ENCODE results near the gene RASGRF1. TPM values are rescaled to one million over a fixed set of nuclear protein-coding genes. Genes with fewer than 3 reads are reported as not detected.
"Not testable (repeated sequence)": the region's sequence is repeated elsewhere in the genome, so short reads cannot be mapped to it uniquely, and the experiment has no call there.

Gene RASGRF1
- total RNA-seq, 4 donors from 2014 or later, result 5.4 to 73.4 TPM; not detected in 2

GRCh38 chr15:79027532-79028410, 62.8 kb downstream of the RASGRF1 start:
- no peaks in the 10 kb centered on the region for H3K27me3 ChIP-seq
- H3K36me3 ChIP-seq, result no peaks in the 10 kb centered on the region
- no peak overlapping the region for H3K4me3 ChIP-seq
- no peaks in the 10 kb centered on the region for H3K9me3 ChIP-seq
- no peak for DNase-seq
- no peaks in the 10 kb centered on the region for H3K4me1 ChIP-seq
- H3K27ac ChIP-seq, result no peak overlapping the region
- TF ChIP-seq POLR2A (IDR thresholded peaks at IDR 0.05) (no peak), CTCF (IDR thresholded peaks at IDR 0.05) (no peak)

- Histone ChIP-seq H3K4me1 (no peaks in the 10 kb centered on the region), H3K36me3 (no peaks in the 10 kb centered on the region), H3K4me3 (no peak overlapping the region), H3K27ac (no peak overlapping the region), H3K9me3 (no peaks in the 10 kb centered on the region), H3K27me3 (no peaks in the 10 kb centered on the region)
- no peak for TF ChIP-seq CTCF (IDR thresholded peaks at IDR 0.05)
- TF ChIP-seq POLR2A (IDR thresholded peaks at IDR 0.05), result no peak
- no peak for DNase-seq
These were observed 64.8 kb downstream of the RASGRF1 start for GRCh38 chr15:79025802-79026201.

GRCh38 chr15:79025201-79025600, 65.4 kb downstream of the RASGRF1 start:
- DNase-seq, result peak in 2 of 3 donors; percentile 80 to 83
- Histone ChIP-seq H3K4me3 (peak overlapping the region in 1 of 4 donors; percentile 3), H3K27ac (peak overlapping the region in 1 of 4 donors; percentile 36), H3K4me1 (no peaks in the 10 kb centered on the region), H3K9me3 (no peaks in the 10 kb centered on the region), H3K27me3 (no peaks in the 10 kb centered on the region), H3K36me3 (no peaks in the 10 kb centered on the region)
- TF ChIP-seq POLR2A (IDR thresholded peaks at IDR 0.05) (no peak), CTCF (IDR thresholded peaks at IDR 0.05) (peak in 2 of 6 experiments; percentile 12 to 45)

- not testable (repeated sequence) for H3K4me1 ChIP-seq, H3K36me3 ChIP-seq, H3K4me3 ChIP-seq, H3K27ac ChIP-seq, DNase-seq, H3K9me3 ChIP-seq, H3K27me3 ChIP-seq
These were observed 66.1 kb downstream of the RASGRF1 start for GRCh38 chr15:79024493-79024892.

- no peak for TF ChIP-seq CTCF (IDR thresholded peaks at IDR 0.05)
- TF ChIP-seq POLR2A (IDR thresholded peaks at IDR 0.05), result no peak
These were observed 66.7 kb downstream of the RASGRF1 start for GRCh38 chr15:79023918-79024317.

GRCh38 chr15:79023546-79023890, 67.1 kb downstream of the RASGRF1 start:
- DNase-seq, result no peak
- TF ChIP-seq POLR2A (IDR thresholded peaks at IDR 0.05) (no peak), CTCF (IDR thresholded peaks at IDR 0.05) (no peak)
- no peaks in the 10 kb centered on the region for H3K9me3 ChIP-seq
- H3K36me3 ChIP-seq, result no peaks in the 10 kb centered on the region
- H3K27ac ChIP-seq, result no peak overlapping the region
- H3K4me3 ChIP-seq, result no peak overlapping the region
- H3K27me3 ChIP-seq, result no peaks in the 10 kb centered on the region
- H3K4me1 ChIP-seq, result no peaks in the 10 kb centered on the region

More at GRCh38 chr15:79023918-79024317, 66.7 kb downstream of the RASGRF1 start:
- Histone ChIP-seq H3K4me3 (no peak overlapping the region), H3K27me3 (no peaks in the 10 kb centered on the region), H3K4me1 (no peaks in the 10 kb centered on the region), H3K9me3 (no peaks in the 10 kb centered on the region), H3K27ac (no peak overlapping the region), H3K36me3 (no peaks in the 10 kb centered on the region)
- DNase-seq, result no peak
